MG63 (cell line): Measurements from ENCODE around the gene CMTM4. TPM values are rescaled to one million over a fixed set of nuclear protein-coding genes. Genes with fewer than 3 reads are reported as not detected.
A peak's percentile ranks its signal among the peaks of the same experiment; 100 is the strongest.

Experiments
- DNase-seq: peaks from one replicate; pipeline ENCODE4 v3.0.0-alpha.2; 2020
- H3K27me3 ChIP-seq: fragments of 250-450 bp; sonication (Bioruptor Pico); 2 replicates; pipeline ENCODE4 v1.5.1; 2020; ENCODE audit warnings: mild to moderate bottlenecking, moderate library complexity
- H3K36me3 ChIP-seq: fragments of 250-450 bp; sonication (Bioruptor Pico); 2 replicates; pipeline ENCODE4 v1.5.1; 2020; ENCODE audit warnings: mild to moderate bottlenecking, moderate library complexity
- H3K4me3 ChIP-seq: fragments of 250-450 bp; sonication (Bioruptor Pico); 2 replicates; pipeline ENCODE4 v1.5.1; 2020; ENCODE audit warnings: mild to moderate bottlenecking, moderate library complexity
- H3K9me3 ChIP-seq: fragments of 250-450 bp; sonication (Bioruptor Pico); 2 replicates; pipeline ENCODE4 v1.5.1; 2020; ENCODE audit warnings: mild to moderate bottlenecking, moderate library complexity
- total RNA-seq: library from RNA; depleted of rRNA; stranded (reverse); fragments of >200 nt; shearing (Covaris generic); gene quantifications from 2 replicates; pipeline ENCODE4 v1.2.3, GENCODE V29; 2014; ENCODE audit warnings: low replicate concordance

The CMTM4 gene
- total RNA-seq, 1 experiment from 2014 or later: 2.9 TPM

DNA sequence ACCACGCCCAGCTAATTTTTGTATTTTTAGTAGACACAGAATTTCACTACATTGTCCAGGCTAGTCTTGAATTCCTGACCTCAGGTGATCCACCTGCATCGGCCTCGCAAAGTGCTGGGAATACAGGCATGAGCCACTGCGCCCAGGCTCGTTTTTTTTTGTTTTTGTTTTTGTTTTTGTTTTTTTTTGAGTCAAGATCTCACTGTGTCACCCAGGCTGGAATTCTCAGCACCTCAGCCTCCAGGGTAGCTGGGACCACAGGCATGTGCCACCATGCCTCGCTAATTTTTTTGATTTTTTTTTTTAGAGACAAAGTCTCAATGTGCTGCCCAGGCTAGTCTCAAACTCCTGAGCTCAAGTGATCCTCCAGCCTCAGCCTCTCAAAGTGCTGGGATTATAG is 17.5 kb upstream of the CMTM4 start:
- no peaks in the 10 kb centered on the region for H3K9me3 ChIP-seq
- H3K4me3 ChIP-seq: no peak overlapping the region
- DNase-seq: no peak
- H3K27me3 ChIP-seq: no peaks in the 10 kb centered on the region
- H3K36me3 ChIP-seq: no peaks in the 10 kb centered on the region

DNA sequence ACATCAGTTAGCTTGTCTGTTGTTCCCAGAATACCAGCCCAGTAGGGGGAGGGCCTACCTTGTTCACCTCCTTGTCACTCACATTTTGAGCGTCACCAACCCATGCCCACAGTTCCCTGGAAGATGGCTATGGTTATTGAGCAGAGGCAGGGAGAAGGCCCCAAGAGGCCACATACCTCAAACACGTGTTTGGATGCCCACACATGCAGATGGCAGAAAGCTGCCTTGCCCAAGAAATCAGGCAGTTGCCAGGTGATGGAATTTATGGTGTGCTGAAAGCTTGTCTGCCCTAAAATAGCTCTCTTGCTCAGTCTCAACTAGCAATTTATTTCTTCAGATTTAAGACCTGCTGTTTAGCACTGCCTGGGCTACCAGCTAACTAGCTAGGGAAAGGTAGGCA is 16.5 kb upstream of the CMTM4 start:
- DNase-seq: no peak
- Histone ChIP-seq H3K36me3 (no peaks in the 10 kb centered on the region), H3K27me3 (no peaks in the 10 kb centered on the region), H3K9me3 (no peaks in the 10 kb centered on the region), H3K4me3 (no peak overlapping the region)

DNA sequence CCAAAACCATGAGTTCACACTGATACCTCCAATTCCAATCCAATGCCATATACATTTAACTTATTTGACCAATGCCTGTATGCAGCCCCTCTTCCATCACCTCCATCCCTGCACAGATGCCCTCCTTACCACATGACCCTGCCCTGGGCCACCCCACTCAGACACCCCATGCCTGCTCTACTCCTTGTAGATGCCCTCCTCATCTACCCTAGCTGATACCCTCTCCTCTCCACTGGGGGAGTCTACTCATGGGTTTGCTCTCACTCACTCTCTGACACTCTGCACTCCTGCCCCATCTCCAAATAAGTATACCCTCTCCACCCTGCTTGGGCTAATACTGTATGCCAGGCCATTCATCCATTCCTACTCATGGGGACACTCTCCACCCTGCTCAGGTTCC is 16.0 kb upstream of the CMTM4 start:
- Histone ChIP-seq H3K27me3 (no peaks in the 10 kb centered on the region), H3K4me3 (no peak overlapping the region), H3K9me3 (no peaks in the 10 kb centered on the region), H3K36me3 (no peaks in the 10 kb centered on the region)
- no peak for DNase-seq

DNA sequence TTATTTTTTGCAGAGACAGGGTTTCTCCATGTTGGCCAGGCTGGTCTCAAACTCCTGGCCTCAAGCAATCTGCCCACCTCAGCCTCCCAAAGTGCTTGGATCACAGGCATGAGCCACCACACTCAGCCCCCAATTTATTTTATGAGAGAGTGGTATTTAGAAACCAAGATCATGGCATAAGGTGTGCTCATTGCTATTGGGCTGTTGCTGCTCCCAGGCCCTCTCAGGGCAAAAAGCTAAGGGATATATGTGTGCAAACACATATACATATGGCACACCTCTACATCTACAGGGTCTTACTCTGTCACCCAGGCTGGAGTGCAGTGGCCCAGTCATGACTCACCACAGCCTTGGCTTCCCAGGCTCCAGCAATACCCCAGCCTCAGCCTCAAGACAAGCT is 15.0 kb upstream of the CMTM4 start:
- no peaks in the 10 kb centered on the region for H3K9me3 ChIP-seq
- H3K4me3 ChIP-seq: no peak overlapping the region
- H3K27me3 ChIP-seq: no peaks in the 10 kb centered on the region
- DNase-seq: no peak
- H3K36me3 ChIP-seq: no peaks in the 10 kb centered on the region

DNA sequence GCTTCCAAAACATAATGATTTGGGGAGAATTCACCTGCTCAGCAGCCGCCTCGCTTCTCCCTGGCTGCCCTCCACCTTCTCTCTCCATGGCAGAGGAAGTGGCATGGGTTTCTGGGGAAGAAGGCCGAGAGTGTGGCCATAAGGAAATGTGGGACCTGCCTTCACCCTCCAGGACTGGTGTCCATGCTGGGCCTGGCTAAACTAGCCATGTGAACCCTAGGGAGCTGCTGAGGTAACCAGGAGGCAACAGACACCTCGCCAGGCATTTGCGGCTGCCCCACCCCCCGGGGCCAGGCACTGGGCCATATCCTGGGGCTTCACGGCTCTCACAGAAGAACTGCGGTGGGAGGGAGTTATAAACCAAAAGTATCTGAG is 9.9 kb upstream of the CMTM4 start:
- H3K9me3 ChIP-seq: no peaks in the 10 kb centered on the region
- no peak for DNase-seq

DNA sequence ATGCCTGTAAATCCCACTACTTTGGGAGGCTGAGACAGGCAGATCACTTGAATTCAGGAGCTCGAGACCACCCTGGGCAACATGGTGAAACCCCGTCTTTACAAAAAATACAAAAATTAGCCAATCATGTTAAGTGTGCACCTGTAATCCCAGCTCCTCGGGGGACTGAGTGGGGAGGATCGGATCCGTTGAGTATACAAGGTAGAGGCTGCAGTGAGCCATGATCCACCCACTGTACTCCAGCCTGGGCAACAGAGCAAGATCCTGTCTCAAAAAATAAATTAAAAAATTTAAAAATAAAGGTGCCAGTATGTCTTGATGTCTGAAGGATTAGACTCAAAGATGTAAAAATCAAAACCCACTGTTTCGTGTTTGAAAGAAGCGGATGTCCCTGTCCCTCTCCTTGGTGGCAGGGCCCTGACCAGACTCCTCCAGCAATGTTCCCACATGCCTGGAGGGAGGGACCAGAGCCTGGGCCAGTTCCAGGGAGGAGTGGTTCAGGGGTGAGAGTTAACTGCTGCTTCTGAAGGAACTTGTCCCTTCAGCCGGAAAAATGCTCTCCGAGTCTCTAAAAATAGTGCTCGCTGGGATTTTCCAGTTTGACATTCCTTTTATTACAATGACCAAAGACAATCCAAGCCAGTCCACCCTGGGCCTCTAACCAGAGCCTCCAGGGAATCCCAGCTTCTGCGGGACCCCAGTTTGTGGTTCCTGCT is 9.4 kb upstream of the CMTM4 start:
- Histone ChIP-seq H3K36me3 (no peaks in the 10 kb centered on the region), H3K9me3 (no peaks in the 10 kb centered on the region), H3K27me3 (no peaks in the 10 kb centered on the region), H3K4me3 (no peak overlapping the region)
- peak; percentile 10 for DNase-seq

More for the DNA sequence above, 9.9 kb upstream of the CMTM4 start:
- no peak overlapping the region for H3K4me3 ChIP-seq
- H3K27me3 ChIP-seq: no peaks in the 10 kb centered on the region
- no peaks in the 10 kb centered on the region for H3K36me3 ChIP-seq

DNA sequence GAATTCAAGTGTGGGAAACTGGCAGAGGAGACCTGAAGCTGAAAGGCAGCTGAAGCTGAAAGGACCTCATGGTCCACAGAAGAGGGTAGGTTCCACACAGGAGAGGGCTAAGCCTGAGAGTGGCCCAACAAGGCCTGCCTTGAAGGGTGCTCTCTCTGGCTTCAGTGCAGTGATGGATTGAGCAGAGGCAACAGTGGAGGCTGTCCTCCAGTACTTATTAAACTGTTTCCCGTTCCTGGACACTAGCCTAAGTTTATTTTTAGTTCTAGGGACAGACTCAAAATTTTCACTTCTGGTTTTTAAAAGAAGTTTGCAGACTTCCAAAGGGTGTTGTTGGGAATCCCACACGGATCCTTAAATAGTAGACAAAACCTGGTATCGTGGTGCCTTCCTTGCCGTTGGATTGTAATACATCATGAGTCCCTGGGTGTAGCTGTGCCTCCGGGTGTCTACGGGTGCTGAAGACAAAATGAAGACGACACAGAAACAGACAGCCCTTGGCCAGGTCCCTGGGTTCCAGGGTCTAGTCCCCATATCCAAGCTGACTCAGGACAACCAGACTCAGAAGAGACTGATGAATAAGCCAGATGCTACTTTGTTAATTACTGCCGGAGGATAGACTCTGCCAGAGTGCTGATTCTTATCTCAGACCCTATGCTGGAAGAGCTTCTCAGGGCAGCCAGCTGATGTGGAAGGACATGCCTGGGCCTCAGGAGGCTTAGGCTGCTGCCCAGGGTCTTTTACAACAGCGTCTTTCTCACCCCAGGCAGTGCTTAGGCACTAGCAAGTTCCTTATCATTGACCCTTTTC is 7.1 kb upstream of the CMTM4 start:
- Histone ChIP-seq H3K4me3 (no peak overlapping the region), H3K27me3 (no peaks in the 10 kb centered on the region), H3K9me3 (no peaks in the 10 kb centered on the region), H3K36me3 (no peaks in the 10 kb centered on the region)
- no peak for DNase-seq

DNA sequence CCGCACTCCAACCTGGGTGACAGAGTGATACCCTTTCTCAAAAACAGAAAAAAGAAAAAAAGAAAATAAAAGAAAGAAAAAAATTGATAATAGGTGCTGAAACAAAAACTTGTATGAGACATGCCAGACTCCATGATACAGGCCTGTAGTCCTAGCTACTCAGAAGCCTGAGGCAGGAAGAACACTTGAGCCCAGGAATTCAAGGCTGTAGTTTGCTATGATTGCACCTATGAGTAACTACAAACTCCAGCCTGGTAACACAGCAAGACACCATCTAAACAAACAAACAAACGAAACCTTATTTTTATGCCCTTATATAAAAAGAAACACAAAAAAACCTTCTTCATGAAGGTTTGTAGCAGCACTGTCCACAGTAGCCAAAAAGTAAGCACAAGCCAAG is 5.0 kb upstream of the CMTM4 start:
- no peak overlapping the region for H3K4me3 ChIP-seq
- H3K9me3 ChIP-seq: no peaks in the 10 kb centered on the region
- H3K27me3 ChIP-seq: no peaks in the 10 kb centered on the region
- H3K36me3 ChIP-seq: no peaks in the 10 kb centered on the region
- no peak for DNase-seq

DNA sequence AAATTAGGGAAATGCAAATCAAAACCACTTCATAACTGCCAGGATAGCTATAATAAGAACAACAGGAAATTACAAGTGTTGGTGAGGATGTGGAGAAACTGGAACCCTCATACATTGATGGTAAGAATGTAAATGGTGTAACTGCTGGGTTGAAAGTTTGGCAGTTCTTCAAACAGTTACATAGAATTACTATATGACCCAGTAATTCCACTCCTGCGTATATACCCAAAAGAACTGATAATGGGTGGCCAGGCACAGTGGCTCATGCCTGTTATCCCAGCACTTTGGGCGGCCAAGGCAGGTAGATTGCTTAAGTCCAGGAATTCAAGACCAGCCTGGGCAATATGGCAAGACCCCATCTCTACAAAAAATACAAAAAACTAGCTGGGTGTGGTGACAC is 4.5 kb upstream of the CMTM4 start:
- H3K9me3 ChIP-seq: no peaks in the 10 kb centered on the region
- no peaks in the 10 kb centered on the region for H3K27me3 ChIP-seq
- no peak overlapping the region for H3K4me3 ChIP-seq
- no peaks in the 10 kb centered on the region for H3K36me3 ChIP-seq
- DNase-seq: no peak

DNA sequence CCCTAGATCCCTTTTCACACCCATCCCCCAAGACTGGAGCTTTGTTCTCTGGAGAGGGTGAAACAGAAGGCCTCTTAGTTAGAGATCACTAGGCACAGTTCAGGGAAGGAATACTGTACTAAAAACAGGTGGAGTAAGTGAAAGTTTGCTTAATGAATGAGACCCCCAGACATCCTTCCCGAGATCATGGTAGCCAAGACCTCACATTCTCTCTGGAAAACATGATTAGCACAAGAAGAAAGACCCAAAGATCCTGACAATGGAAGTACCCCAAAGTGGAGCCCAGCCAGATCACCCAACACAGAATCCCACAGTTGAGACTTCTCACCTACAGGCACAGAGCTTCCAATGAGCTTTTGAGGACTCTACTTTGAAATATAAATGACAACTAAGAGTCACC is 3.4 kb upstream of the CMTM4 start:
- H3K9me3 ChIP-seq: no peaks in the 10 kb centered on the region
- H3K36me3 ChIP-seq: no peaks in the 10 kb centered on the region
- DNase-seq: no peak
- no peak overlapping the region for H3K4me3 ChIP-seq
- H3K27me3 ChIP-seq: no peaks in the 10 kb centered on the region

DNA sequence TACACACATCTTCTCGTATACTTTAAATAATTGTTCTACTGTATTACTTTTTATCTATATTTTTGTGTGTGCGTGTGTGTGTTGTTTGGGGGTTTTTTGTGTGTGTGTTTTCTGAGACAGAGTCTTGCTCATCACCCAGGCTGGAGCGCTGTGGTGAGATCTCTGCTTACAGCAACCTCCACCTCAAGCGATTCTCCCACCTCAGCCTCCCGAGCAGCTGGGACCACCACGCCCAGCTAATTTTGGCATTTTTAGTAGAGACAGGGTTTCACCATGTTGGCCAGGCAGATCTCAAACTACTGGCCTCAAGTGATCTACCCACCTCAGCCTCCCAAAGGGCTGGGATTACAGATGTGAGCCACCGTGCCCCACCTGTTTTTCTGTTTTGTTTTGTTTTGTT is 1.5 kb upstream of the CMTM4 start:
- H3K4me3 ChIP-seq: no peak overlapping the region
- H3K9me3 ChIP-seq: no peaks in the 10 kb centered on the region
- H3K36me3 ChIP-seq: no peaks in the 10 kb centered on the region
- no peaks in the 10 kb centered on the region for H3K27me3 ChIP-seq
- no peak for DNase-seq

DNA sequence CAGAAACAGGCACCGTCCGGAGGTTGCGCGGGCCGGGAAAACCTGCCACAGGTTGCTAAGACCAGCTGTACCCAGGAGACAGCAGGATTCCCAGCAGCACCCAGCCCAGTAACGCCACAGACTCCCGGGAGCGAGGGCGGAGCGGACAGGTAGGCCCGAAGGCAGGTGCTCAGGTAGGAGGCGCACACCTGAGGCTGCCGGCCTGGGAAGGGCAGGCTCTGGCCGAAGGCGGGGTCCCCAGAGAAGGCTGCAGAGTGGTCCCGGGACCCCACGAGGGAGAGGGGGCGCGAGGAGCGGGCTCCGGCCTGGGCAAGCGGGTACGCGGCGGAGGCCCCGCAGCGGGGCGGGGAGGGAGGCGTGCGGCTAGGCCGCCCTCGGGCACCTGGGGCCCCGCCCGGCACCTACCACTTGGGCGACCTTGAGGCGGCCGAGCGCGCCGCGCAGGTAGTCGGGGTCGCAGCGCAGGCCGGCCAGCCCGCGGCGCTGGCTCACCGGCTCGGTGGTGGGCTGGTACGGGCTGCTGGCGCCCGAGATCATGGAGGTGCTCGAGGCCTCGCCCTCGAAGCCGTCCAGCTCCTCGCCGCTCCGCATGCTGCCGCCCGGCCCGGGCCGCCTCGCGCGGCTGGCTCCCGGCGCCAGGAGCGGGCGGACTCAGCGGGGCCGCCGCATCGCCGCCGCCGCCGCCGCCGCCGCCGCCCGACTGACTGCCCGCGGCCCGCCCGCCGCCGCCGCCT is 441 bp downstream of the CMTM4 start:
- no peak for DNase-seq
- H3K36me3 ChIP-seq: no peaks in the 10 kb centered on the region
- peak overlapping the region; percentile 35 for H3K4me3 ChIP-seq
- no peaks in the 10 kb centered on the region for H3K9me3 ChIP-seq
- H3K27me3 ChIP-seq: no peaks in the 10 kb centered on the region

DNA sequence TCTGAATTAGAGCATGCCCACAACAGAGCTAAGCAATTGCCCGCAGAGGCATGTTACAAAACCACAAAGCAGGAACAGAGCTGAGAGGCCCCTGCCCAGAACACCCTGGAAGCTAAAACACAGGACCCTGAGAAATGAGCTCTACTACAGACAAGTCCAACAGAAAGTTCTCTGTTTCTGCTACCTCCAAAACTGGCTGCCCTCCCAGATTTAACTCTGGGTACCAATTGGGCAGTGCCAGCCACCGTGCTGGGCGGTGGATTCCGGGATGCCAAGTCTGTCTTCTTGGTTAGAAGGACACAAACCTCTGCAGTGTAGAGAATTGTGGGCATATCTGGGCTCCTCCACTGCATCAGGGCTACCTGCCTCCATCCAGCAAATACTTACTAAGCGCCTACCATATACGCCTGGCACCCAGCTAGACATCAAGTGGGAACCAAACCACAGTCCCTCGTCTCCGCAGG is 1.0 kb downstream of the CMTM4 start:
- no peak for DNase-seq
- peak overlapping the region; percentile 35 for H3K4me3 ChIP-seq
- no peaks in the 10 kb centered on the region for H3K36me3 ChIP-seq
- no peaks in the 10 kb centered on the region for H3K9me3 ChIP-seq
- no peaks in the 10 kb centered on the region for H3K27me3 ChIP-seq

DNA sequence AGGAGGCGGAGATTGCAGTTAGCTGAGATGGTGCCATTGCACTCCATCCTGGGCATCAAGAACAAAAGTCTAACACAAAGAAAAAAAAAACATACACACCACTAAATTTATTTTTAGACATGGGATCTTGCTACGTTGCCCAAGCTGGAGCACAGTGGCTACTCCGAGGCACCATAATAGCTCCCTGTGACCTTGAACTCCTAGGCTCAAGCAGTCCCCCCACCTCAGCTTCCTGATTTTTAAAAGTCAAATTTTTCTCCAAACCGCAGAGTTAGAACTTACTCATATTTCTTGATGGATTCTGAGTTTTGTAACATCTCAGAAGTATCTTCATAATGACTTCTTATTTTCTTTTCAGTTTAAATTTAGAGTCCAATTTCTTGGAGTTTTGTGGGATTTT is 3.4 kb downstream of the CMTM4 start:
- no peak for DNase-seq
- Histone ChIP-seq H3K4me3 (no peak overlapping the region), H3K27me3 (no peaks in the 10 kb centered on the region), H3K36me3 (no peaks in the 10 kb centered on the region), H3K9me3 (no peaks in the 10 kb centered on the region)

DNA sequence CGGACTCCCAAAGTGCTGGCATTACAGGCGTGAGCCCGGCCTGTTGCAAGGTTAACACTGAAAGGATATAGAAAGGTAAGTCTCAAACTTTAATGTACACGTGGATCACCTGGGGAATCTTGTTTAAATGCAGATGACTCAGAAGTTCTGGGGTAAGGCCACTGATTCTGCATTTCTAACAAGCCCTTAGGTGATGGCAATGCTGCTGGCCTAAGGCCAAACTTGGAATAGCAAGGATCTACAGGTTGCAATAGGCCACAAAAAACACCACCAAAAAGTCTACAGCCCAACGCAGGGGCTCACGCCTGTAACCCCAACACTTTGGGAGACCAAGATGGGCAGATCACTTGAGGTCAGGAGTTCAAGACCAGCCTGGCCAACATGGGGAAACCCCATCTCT is 4.2 kb downstream of the CMTM4 start:
- no peak for DNase-seq
- Histone ChIP-seq H3K27me3 (no peaks in the 10 kb centered on the region), H3K4me3 (no peak overlapping the region), H3K36me3 (no peaks in the 10 kb centered on the region), H3K9me3 (no peaks in the 10 kb centered on the region)

DNA sequence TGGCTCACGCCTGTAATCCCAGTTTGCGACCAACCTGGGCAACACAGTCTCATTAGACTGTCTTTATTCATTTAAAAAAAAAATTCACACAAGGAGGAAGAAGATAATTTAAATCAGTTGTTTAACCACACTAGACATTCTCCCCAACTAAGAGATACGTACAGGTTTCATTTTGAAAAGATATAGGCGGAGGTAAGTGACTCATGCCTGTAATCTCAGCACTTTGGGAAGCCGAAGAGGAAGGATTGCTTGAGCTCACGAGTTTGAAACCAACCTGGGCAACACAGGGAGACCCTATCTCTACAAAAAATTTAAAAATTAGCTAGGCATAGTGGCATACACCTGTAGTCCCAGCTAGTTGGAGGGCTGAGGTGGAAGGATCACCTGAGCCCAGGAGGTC is 5.3 kb downstream of the CMTM4 start:
- DNase-seq: no peak
- Histone ChIP-seq H3K4me3 (no peak overlapping the region), H3K9me3 (no peaks in the 10 kb centered on the region), H3K27me3 (no peaks in the 10 kb centered on the region), H3K36me3 (no peaks in the 10 kb centered on the region)

DNA sequence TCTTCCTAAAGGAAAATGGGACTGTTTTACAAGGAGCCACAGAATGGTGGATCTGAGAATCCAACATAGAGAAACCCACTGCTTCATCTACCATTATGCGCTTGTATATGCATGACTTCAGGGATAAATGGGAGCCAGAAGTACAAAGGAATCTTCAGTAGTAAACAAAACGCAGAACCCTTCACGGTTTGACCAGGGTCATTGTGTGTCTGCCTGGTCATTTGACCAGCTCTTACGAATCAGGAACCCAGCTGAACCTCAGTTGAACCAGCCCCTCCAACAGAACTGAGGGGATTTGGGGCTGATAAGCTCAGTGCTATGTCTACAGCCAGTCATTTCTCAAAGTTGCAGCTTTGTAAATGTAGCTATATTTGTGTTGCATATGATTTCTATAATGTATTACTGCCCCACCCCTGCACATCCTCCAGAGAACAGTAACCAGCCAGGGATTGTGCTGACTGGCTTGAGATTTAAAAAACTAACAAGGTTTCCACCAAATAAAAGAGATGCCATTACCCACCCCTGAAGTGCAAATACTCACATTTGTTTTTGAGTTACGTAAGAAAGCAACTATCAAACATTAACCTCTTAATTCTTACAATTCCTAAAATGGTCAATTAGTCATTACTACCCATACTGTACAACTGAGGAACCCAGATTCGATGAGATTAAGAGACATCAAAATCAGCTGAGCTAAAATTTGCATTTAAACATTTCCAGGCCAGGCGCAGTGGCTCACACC is 6.3 kb downstream of the CMTM4 start:
- no peak overlapping the region for H3K4me3 ChIP-seq
- no peaks in the 10 kb centered on the region for H3K36me3 ChIP-seq
- no peak for DNase-seq
- H3K9me3 ChIP-seq: no peaks in the 10 kb centered on the region
- H3K27me3 ChIP-seq: no peaks in the 10 kb centered on the region
